Measurements from ENCODE around the gene TAF4B.

GRCh38 chr18:26312199-26312598, 86.0 kb downstream of the TAF4B start:
- TF ChIP-seq CTCF (IDR thresholded peaks at IDR 0.05) (no peak), POLR2A (IDR thresholded peaks at IDR 0.05) (no peak)

All from Peyer's patch (tissue), 4 donors.